SK-N-SH (cell line): Measurements from ENCODE around the gene STX7. TPM values are rescaled to one million over a fixed set of nuclear protein-coding genes. Genes with fewer than 3 reads are reported as not detected.

Experiments used
- CTCF ChIA-PET: fragments of 300-600, 350-600 bp; formaldehyde crosslinking; extraction: SDS; loops from one replicate; lab custom pipeline; 2021; lab: Yijun Ruan, JAX
- POLR2A ChIA-PET: fragments of 350-600 bp; sonication (Branson Sonifier 250); formaldehyde crosslinking; extraction: SDS; loops from one replicate; lab custom pipeline; 2020; ENCODE audit warnings: antibody characterized with exemption, inconsistent platforms; lab: Yijun Ruan, JAX
- DNase-seq: peaks from one replicate; pipeline ENCODE4 v3.0.0; 2012
- H2AFZ ChIP-seq: fragments of 200-600 bp; sonication (generic); 2 replicates; pipeline ENCODE4 v1.8.1; 2016; ENCODE audit warnings: antibody characterized with exemption, mild to moderate bottlenecking, low read depth
- H3F3A ChIP-seq: fragments of 200-600 bp; sonication (generic); replicated peaks from 2 replicates; pipeline ENCODE3; 2016; ENCODE audit warnings: antibody characterized with exemption, mild to moderate bottlenecking; ENCODE audit not compliant: insufficient read depth
- H3K27ac ChIP-seq, 2 experiments: fragments of 200-500 bp in 1 of 2; fragments of 200-600 bp in 1 of 2; sonication (Bioruptor generic) in 1 of 2; sonication (generic), shearing (Covaris generic) in 1 of 2; 2 replicates each; pipeline versions ENCODE4 v1.5.1 to v1.6.1; 2014 to 2016; ENCODE audit warnings: low read depth in 2 of 2, inconsistent platforms in 1 of 2, low read length in 1 of 2, mild to moderate bottlenecking in 1 of 2, mixed read lengths in 1 of 2
- H3K27me3 ChIP-seq: fragments of 200-600 bp; sonication (generic), shearing (Covaris generic); 2 replicates; pipeline ENCODE4 v1.6.1; 2016; ENCODE audit warnings: mixed run types; ENCODE audit not compliant: insufficient read depth
- H3K36me3 ChIP-seq, 2 experiments: fragments of 200-500 bp in 1 of 2; fragments of 200-600 bp in 1 of 2; sonication (Bioruptor generic) in 1 of 2; sonication (generic) in 1 of 2; replicated peaks in 1 of 2; 2 replicates each; pipeline versions ENCODE3 to v1.5.1; 2014 to 2016; ENCODE audit warnings: low read length in 1 of 2, mild to moderate bottlenecking in 1 of 2; ENCODE audit not compliant: insufficient read depth in 2 of 2, control insufficient read depth in 1 of 2
- H3K4me1 ChIP-seq, 2 experiments: fragments of 200-500 bp in 1 of 2; fragments of 200-600 bp in 1 of 2; sonication (Bioruptor generic) in 1 of 2; sonication (generic), shearing (Covaris generic) in 1 of 2; 2 replicates each; pipeline versions ENCODE4 v1.5.1 to v1.6.1; 2014 to 2016; ENCODE audit warnings: low read depth in 1 of 2, low read length in 1 of 2, mixed run types in 1 of 2; ENCODE audit not compliant: insufficient read depth in 2 of 2, control insufficient read depth in 1 of 2
- H3K4me2 ChIP-seq: fragments of 200-600 bp; sonication (generic), shearing (Covaris generic); 2 replicates; pipeline ENCODE4 v1.6.1; 2017; ENCODE audit warnings: mixed run types
- H3K4me3 ChIP-seq, 2 experiments: fragments of 200-500 bp in 1 of 2; fragments of 200-600 bp in 1 of 2; sonication (Bioruptor generic) in 1 of 2; sonication (generic), shearing (Covaris generic) in 1 of 2; 2 replicates each; pipeline versions ENCODE4 v1.5.1 to v1.8.1; 2014 to 2016; ENCODE audit warnings: low read depth in 2 of 2, inconsistent platforms in 1 of 2, low read length in 1 of 2, mild to moderate bottlenecking in 1 of 2, mixed read lengths in 1 of 2, moderate library complexity in 1 of 2
- H3K79me2 ChIP-seq: fragments of 200-600 bp; sonication (generic); 2 replicates; pipeline ENCODE4 v1.8.1; 2017; ENCODE audit warnings: mild to moderate bottlenecking; ENCODE audit not compliant: insufficient read depth
- H3K9ac ChIP-seq: fragments of 200-600 bp; sonication (generic); 2 replicates; pipeline ENCODE4 v1.6.1; 2017; ENCODE audit warnings: mixed run types
- H3K9me2 ChIP-seq: fragments of 200-600 bp; sonication (generic); 2 replicates; pipeline ENCODE4 v1.6.1; 2017; ENCODE audit warnings: mixed run types
- H3K9me3 ChIP-seq: fragments of 200-600 bp; sonication (generic); 2 replicates; pipeline ENCODE4 v1.6.1; 2017; ENCODE audit warnings: mixed run types, mild to moderate bottlenecking, moderate library complexity
- H4K20me1 ChIP-seq: fragments of 200-600 bp; sonication (generic); 2 replicates; pipeline ENCODE4 v1.6.1; 2017; ENCODE audit warnings: mild to moderate bottlenecking, mixed run types; ENCODE audit not compliant: insufficient read depth
- RCOR1 ChIP-seq: fragments of 150-350 bp; IDR thresholded peaks from 2 replicates; pipeline ENCODE4 v1.6.1; 2017; ENCODE audit warnings: antibody characterized with exemption, low read length
- SMC3 ChIP-seq: IDR thresholded peaks from 2 replicates; pipeline ENCODE4 v1.6.1; 2012; ENCODE audit warnings: low read depth, low read length, improper control_type of control experiment
- TCF12 ChIP-seq: IDR thresholded peaks from 2 replicates; pipeline ENCODE4 v1.4.0; 2012
- WGBS: methylation state at CpG from one replicate; pipeline ENCODE4 v1.1.6; 2017; ENCODE audit warnings: low lambda C conversion rate; 5-methylcytosine and 5-hydroxymethylcytosine counted together
- polyA plus RNA-seq, 3 experiments: library from polyadenylated mRNA; depleted of rRNA; stranded (reverse); fragments of >200 nt; gene quantifications; 2 replicates each; pipeline ENCODE4 v1.2.3, GENCODE V29; 2012
- TF ChIP-seq, protein P1 (sequence below): IDR thresholded peaks from 2 replicates; pipeline ENCODE4; 2012

Gene STX7
- polyA plus RNA-seq, 1 of the 3 experiments (the other 2 are of a cell fraction), result 12.8 TPM

DNA sequence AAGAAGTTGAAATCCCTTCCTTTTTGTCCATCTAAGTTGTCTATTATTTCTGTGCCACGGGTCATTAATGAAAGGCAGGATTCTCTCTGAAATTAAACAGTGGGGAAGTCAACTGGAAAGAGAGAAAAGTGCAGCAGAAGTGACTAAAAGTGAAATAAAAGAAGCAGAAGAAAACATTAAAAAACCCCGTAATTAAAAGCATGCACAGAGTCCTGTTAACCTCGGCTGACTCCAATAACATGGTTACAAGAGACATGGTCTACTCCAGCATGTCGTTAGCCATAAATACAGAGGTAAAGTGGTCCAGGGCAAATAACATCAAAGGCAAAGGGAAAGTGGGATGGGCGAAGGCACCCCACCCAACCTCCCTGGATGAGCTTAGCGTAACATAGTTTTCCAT is 98.6 kb downstream of the STX7 start (continued):
- no peak for TF ChIP-seq SMC3

DNA sequence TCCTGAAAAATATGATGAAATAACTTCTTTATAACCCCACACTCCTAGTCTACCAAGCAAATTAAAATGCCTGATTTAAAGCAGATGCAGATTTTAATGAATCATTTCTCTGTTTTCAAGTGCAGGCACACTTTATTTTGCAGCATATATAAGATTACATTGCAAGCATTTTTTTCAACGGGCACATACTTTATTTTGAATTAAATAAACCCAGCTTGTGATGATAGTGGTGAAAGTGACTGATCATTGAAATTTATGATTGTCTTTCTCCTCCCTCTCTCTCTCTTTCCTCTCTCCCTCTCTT is 99.5 kb downstream of the STX7 start:
- peak overlapping the region; percentile 14; the same call in 1 of the 2 replicates for H3K9ac ChIP-seq
- H3K9me2 ChIP-seq, result no peaks in the 10 kb centered on the region
- H3K79me2 ChIP-seq, result no peaks in the 10 kb centered on the region
- H3K27ac ChIP-seq, result peak overlapping the region; percentile 71 to 74; a peak in 3 of 4 replicates
- peak overlapping the region; percentile 22; the same call in 1 of the 2 replicates for H3K4me2 ChIP-seq
- H3K27me3 ChIP-seq, result no peaks in the 10 kb centered on the region
- H3K4me3 ChIP-seq, result no peak overlapping the region
- CTCF ChIA-PET, result interaction anchor here (1.4 kb wide), 1 partner anchor 133 kb away, joined by 7 read pairs; no protein-coding TSS in a partner anchor
- DNase-seq, result no peak
- H2AFZ ChIP-seq, result no peak overlapping the region
- no peaks in the 10 kb centered on the region for H3K36me3 ChIP-seq
- H3F3A ChIP-seq, result peaks cover 16% of the 10 kb centered on the region
- 3% methylated on average over 1 of the region's 1 CpG for WGBS
- POLR2A ChIA-PET, result no interaction called here
- H3K4me1 ChIP-seq, result no peaks in the 10 kb centered on the region; a peak in 1 of 4 replicates
- TF ChIP-seq RCOR1, result no peak
- peak; percentile 18; the same call in 1 of the 2 replicates for TF ChIP-seq TCF12
- TF ChIP-seq, protein P1, sequence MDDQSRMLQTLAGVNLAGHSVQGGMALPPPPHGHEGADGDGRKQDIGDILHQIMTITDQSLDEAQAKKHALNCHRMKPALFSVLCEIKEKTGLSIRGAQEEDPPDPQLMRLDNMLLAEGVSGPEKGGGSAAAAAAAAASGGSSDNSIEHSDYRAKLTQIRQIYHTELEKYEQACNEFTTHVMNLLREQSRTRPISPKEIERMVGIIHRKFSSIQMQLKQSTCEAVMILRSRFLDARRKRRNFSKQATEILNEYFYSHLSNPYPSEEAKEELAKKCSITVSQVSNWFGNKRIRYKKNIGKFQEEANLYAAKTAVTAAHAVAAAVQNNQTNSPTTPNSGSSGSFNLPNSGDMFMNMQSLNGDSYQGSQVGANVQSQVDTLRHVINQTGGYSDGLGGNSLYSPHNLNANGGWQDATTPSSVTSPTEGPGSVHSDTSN, result no peak
- 0 out of 2 replicates have a peak, but pooled peaks cover 3% of the 10 kb centered on the region for H3K9me3 ChIP-seq
- no peaks in the 10 kb centered on the region for H4K20me1 ChIP-seq

- Histone ChIP-seq H4K20me1 (no peaks in the 10 kb centered on the region), H3K36me3 (no peaks in the 10 kb centered on the region), H2AFZ (0 out of 2 replicates have a peak overlapping the region, but pooled peaks have one; percentile 17), H3K4me2 (peak overlapping the region; percentile 22; the same call in 1 of the 2 replicates), H3K79me2 (no peaks in the 10 kb centered on the region; the same call in 1 of the 2 replicates), H3K9ac (peak overlapping the region; percentile 14; the same call in 1 of the 2 replicates), H3F3A (peaks cover 16% of the 10 kb centered on the region), H3K9me3 (0 out of 2 replicates have a peak, but pooled peaks cover 3% of the 10 kb centered on the region), H3K27me3 (no peaks in the 10 kb centered on the region), H3K27ac (peak overlapping the region; percentile 71 to 74; a peak in 3 of 4 replicates), H3K4me1 (no peaks in the 10 kb centered on the region; a peak in 1 of 4 replicates), H3K9me2 (no peaks in the 10 kb centered on the region), H3K4me3 (no peak overlapping the region; a peak in 1 of 4 replicates)
- TF ChIP-seq, protein P1, result no peak
- POLR2A ChIA-PET, result no interaction called here
- CTCF ChIA-PET, result interaction anchor here (1.2 to 1.4 kb wide), 2 partner anchors 13 to 133 kb away, joined by 3 to 7 read pairs; no protein-coding TSS in a partner anchor
- no peak for DNase-seq
- 14% methylated on average over 5 of the region's 5 CpGs for WGBS
These were observed 100.0 kb downstream of the STX7 start for GRCh38 chr6:132412656-132413498.
